GM12801 (cell line): ENCODE results near the gene CCDC138.

Experiments
- CTCF ChIP-seq: IDR thresholded peaks from one replicate; pipeline ENCODE4 v1.5.1; 2011; ENCODE audit warnings: control low read depth; ENCODE audit not compliant: insufficient read length; ENCODE audit errors: extremely low read depth

Gene CCDC138

GRCh38 chr2:108917526-108917925, 131.0 kb downstream of the CCDC138 start:
- TF ChIP-seq CTCF: no peak

GRCh38 chr2:108918156-108918874, 131.7 kb downstream of the CCDC138 start:
- no peak for TF ChIP-seq CTCF

DNA sequence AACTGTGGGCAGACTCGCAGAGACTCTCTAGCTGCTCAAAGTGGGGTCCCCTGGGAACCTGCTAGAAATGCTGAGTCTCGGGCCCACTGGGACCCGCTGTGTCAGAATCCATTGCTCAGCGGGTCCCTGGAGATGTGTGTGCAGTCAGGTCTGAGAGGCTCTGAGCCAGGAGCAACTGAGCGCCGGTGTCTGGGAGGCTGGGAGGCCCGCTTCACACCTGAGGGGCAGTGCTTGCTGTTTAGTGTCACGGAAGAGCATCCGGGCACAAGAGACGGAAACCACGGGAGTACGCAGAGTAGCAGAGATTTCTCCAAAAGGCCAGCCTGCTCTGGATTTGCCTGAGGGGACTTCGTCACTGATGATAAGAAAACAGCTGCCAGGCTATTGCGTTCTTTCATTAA, 132.4 kb downstream of the CCDC138 start:
- no peak for TF ChIP-seq CTCF

DNA sequence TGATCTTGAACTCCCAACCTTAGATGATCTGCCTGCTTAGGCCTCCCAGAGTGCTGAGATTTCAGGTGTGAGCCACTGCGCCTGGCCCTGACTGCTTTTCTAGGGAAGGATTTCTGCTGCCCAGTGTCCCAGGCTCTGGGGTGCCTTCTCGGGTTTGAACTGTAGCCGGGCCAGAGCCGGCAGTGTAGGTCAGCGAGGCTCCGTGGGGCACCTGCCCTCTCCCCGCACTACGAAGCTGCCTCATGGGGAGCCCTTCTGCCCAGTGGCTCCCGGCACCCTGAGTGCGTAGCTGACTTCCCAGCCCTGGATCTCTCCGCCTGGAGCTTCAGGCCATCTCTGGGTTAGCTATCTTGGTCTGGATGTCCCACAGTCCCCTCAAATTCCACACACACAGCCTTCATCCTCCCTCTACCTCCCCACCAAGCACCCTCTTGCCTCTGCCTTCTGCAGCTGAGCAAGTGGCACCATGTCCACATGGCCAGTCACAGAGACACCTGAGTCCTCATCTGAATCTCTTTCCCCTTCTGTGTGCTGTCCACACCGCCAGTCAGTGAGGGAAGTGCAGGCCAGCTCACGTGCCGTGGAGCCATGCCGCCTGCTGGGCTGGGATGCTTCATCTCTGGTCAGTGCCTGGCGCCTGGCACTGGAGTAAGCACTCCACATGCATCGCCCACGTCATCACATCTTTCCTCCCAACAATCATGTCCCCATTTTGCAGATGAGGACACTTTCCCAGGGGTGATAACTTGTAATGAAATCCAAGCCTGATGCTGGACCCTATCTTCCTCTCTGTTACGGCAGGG, 133.2 kb downstream of the CCDC138 start:
- TF ChIP-seq CTCF: no peak

DNA sequence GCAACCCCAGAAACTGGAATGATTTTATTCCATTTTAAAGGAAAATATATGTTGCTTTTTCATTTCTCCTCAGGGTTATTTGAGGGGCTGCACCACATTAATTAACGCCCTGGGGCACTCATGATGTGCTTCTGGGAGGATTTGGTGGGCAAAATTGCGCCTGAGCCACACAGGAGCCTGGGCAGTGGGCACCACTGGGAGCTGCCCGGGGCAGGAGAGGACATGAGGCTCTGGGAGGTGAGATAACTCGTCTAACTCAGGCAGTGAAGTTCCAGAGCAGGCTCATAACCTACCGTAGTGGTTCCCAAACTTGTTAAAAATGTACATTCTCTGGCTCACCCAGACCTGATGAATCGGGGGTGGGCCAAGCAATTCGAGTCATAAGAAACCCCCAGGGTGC, 134.1 kb downstream of the CCDC138 start:
- TF ChIP-seq CTCF: no peak

- no peak for TF ChIP-seq CTCF
Measured at GRCh38 chr2:108921096-108922030, 134.8 kb downstream of the CCDC138 start.
